Activated CD4-positive, alpha-beta T cell treated with anti-CD3 and anti-CD28 coated beads, Interleukin-2, amount 50 U/mL, for 4 hours (primary cell): ENCODE results near the gene YY1AP1.
"Not testable (repeated sequence)": the region's sequence is repeated elsewhere in the genome, so short reads cannot be mapped to it uniquely, and the experiment has no call there.

Experiments used
- DNase-seq, 2 experiments: peaks; one replicate each; pipeline ENCODE4 v3.0.0-alpha.2; 2020

The YY1AP1 gene

DNA sequence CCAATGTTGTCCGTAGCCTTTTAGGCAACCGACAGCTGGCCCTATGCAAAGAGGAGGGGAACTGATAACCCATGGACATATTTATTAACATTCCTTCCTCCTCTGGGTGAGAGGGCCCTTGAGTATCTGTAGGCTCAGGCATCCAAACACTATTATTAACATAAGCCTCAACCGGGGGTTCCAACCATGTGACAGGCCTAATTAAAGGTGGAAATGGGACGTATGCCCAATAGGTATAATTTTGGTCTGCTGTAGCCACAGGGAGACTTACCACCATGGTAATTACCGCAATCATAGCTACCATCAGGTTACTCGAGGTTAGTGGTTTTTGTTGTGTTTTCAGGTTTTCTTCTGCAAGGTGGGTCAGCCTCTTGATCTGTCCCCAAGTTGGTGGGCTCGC, 5.6 kb upstream of the YY1AP1 start:
- no peak for DNase-seq

DNA sequence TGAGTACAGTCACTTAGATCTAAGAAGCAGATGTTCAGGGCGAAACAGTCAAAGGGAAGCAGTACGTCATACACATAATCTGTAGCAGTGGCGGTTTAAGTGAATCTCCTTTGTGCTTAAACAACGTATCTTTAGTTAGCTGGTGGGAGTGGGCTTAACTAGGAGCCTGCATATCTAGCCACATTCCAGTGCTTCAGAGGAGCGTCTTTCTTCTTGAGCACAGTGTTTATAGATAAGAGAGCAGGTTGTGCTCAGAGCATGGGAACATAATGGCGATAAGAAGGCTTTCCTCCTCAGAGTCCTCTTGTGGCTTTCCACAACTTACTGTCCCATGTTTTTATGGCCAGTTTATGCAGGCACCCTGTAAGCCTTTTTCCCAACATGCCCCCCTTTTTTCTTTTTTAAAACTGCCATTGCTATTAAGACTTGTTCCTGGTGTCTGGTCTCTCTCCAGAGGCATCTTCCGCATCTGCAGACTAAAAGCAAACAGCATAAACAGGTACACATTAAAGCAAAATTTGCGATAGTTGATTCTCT, 3.5 kb upstream of the YY1AP1 start:
- DNase-seq = no peak

DNA sequence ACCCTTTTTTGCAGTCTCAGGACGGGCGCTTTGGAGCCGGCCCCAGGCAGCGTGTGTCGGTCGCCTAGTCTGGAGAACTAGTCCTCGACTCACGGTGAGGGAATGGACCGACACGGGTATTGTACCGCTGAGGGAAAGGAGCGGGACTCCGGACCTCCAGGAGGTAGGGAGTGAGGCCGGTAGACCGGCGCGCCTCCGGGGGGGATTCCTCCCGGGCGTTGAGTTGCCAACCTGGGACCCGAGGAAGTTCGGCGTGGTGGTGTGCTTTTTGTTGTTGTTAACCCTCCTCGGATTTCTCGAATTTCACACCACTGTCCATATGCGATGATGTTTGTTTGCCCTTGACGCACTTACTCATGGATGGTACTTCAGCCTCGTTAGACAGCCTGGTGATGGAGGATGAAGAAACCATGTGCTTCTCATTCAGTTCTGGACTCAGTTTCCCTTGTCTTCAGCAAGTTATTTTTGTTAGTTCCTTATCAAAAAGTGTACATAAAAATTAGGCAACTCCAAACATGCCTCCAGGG, 570 bp upstream of the YY1AP1 start, which contains the start of gene DAP3:
DAP3 (plus strand) TSS at position 11 of the 527 bp plus-strand sequence. CDS start 20,689 bp downstream, outside the sequence.
- not testable (repeated sequence) for DNase-seq

DNA sequence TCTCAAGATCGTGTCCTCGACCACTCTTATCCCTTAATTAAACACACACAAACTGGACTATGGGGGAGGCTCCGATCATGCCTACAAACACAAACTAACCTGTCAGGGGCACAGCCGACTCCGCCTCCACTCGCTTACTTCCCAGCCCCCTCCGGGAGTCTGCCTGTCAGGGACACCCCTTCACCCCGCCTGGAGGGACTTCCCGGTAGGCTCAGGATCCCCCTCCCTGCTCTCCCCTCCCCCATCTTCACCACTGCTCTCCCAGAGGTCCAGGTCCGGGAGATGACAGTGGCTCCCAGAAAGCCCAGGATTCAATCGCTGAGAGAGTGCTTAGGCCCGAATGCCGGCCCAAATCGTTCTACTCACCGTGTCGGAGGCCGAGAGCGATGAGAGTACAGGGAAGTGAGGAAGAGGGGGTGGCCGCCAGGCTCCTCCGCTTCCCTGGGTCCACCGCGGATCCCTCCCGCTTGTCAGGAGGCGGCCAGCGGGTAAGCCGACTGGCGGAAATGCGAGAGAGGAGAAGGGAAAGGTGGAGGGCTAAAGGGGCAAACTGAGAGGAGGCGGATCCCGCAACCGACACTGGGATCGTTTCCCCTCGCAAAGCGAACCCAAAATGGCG, 760 bp downstream of the YY1AP1 start:
- DNase-seq = not testable (repeated sequence)

DNA sequence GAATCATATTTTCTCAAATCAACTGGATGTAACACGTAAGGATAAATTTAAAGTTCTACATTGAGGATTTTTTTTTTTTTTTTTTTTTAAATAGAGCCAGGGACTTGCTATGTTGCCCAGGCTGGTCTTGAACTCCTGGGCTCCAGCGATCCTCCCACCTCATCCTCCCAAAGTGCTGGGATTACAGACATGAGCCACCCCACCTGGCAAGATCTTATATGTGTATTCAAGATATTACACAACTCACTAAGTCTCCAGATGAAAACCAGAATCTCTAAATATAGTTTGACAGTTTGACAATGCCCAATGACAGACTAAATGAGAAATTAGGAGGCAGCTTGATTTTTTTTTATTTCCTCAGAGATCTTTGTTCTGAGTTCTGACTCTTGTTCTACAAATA, 6.8 kb downstream of the YY1AP1 start:
- DNase-seq = no peak

DNA sequence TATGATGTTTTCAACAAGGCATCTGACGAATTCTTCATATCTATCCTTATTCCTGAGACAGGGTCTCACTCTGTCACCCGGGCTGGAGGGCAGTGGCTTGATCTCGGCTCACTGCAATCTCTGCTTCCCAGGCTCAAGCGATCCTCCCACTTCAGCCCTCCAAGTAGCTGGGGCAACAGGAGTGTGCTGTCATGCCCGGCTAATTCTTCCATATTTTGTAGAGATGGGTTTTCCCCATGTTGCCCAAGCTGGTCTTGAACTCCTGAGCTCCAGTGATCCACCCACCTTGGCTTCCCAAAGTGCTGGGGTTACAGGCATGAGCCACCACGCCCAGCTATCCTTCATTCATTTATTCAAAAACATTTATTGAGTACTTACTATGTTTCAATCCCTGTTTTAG, 8.0 kb downstream of the YY1AP1 start:
- no peak for DNase-seq

DNA sequence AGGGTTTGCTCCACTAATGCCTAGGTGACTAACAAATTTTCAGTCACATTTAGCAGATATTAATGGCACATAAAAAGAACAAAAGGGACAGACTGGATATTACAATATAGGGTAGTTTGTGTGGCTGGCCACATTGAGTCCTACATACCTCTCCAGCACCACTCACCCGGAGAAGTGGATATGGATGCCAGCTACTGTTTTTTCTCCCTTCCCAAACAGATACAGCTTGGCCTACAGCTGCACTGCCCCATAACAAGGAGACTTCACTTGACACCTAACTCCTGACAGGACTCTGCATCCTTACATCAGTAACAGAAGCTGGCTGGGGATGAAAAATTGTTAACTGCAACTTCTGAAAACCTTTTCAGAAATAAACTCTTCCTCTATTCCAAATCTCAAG, 9.6 kb downstream of the YY1AP1 start:
- DNase-seq = not testable (repeated sequence)

DNA sequence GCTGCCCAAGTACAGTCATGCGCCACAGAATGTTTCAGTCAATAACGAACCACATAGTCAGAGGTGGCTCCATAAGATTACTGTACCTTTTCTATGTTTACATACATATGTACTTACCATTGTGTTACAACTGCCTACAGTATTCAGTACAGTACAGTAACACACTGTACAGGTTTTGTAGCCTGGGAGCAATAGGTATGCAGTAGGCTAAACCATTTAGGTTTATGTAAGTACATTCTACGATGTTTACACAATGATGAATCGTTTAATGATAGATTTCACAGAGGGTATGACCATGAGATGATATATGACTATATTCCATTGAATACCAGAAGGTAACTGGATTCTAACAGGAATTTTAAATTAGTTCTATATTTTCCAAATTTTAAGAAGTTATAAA, 10.5 kb downstream of the YY1AP1 start:
- DNase-seq = no peak

DNA sequence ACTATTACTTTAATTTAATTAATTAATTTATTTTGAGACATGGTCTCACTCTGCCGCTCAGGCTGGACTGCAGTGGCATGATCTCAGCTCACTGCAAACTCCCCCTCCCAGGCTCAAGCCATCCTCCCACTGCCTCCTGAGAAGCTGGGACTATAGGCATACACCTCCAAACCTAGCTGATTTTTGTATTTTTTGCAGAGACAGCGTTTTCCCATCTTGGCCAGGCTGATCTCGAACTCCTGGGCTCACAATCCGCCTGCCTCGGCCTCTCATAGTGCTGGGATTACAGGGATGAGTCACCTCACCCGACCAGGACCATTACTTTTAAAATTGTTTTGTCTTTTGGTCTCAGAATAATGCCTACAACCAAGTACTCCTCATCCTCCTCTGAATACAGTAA, 15.6 kb downstream of the YY1AP1 start:
- DNase-seq = no peak

DNA sequence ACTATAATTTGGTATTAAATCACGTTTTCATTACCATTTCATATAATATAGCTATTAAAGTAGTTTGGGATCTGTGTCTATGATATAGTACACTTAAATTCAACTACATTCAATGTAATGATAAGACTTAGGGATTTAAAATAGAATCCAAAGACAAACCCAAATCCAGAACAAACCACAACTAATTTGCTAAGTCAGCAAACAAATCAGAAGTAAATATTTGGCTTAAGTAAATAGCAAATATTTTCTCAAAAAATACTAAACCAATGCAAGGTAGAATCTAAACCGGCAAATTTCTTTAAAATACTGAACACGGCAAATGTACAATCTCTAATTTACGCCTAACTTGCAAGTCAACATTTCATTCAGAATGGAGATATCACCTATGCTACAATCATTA, 16.8 kb downstream of the YY1AP1 start:
- DNase-seq = no peak

DNA sequence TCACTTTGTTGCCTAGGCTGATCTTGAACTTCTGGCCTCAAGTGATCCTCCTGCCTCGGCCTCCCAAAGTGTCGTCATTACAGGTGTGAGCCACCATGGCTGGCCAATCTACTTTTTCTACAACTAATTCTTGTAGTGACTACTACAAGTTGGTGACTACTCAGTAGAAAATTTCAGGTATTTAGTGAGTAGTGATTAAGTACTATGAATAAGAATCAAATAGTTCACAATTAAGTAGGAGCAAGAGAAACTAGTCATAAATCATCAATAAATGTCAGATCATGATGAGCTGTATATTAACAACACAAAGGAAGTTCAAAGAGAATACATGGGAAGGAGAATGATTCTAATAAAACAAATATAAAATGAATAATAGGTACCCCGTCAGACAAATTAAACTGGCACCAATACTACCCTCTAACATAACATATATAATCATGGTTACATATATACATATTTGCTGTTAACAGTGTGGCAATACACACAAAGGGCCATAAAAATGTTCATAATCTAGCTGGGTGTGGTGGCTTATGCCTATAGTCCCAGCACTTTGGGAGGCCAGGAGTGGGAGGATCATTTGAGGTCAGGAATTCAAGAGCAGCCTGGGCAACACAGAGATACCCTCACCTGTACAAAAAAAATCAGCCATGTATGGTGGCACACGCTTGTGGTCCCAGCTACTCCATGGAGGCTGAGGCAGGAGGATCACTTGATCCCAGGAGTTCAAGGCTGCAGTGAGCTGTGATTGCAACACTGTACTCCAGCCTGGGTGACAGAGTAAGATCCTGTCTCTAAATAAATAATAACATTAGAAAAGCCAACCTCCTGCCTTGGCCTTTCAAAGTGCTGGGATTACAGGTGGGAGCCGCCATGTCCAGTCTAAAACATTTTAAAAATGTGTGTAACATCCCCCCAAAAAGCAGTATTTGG, 19.1 kb downstream of the YY1AP1 start:
- DNase-seq = no peak

DNA sequence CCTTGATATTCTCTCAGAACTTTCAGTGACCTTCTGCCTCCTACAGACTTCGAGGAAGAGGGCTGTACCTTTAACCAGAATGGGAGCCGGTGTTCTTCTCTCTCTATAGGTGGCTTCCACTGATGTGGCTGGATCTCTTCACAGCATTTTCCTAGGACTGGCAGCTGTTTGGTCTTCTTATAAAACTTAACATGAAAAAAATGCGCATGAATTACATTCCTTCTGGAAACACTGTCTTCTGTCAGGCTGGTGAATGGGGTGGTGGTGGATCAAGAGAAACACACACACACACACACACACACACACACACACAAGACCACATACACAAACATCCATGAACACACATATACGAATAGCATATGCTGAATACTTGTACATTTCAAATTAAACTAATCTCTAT, 27.3 kb downstream of the YY1AP1 start:
- not testable (repeated sequence) for DNase-seq

DNA sequence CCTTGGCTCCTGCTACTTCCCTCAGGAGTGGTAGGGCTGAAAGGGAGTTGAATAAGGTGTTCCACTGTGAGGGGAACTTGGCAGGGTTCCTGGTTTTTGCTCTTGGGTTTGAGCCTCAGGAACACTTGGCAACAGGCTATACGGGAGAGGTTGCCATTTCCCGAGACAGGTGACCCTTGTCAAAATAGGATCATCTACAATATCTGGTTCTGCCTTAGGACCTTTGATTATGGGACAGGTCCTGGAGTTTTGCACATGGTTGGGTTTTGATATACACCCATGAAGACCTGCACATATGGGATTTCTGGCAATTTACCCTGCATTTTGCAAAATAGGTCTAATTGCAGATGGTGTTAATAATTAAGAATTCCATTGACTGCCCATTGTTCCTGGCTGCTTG, 31.1 kb downstream of the YY1AP1 start:
- no peak for DNase-seq

DNA sequence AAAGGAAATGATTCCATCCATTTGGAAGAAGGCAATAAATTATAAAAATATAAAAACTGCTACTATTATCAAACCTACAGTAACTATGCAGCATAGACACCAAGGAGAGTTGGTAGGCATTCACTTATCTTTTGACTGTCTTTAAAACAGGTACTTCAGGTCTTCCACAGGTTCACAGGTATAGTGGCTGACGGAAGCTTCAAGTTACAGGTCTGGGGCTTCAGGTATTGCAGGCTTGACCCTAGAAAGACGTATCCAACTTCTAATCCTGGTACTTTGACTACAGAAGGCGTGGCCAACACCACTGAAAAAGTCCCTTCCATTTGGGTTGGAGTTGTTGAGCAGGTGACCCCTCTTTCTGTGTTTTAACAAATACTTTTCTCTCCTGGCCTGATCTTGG, 35.6 kb downstream of the YY1AP1 start:
- DNase-seq = no peak

DNA sequence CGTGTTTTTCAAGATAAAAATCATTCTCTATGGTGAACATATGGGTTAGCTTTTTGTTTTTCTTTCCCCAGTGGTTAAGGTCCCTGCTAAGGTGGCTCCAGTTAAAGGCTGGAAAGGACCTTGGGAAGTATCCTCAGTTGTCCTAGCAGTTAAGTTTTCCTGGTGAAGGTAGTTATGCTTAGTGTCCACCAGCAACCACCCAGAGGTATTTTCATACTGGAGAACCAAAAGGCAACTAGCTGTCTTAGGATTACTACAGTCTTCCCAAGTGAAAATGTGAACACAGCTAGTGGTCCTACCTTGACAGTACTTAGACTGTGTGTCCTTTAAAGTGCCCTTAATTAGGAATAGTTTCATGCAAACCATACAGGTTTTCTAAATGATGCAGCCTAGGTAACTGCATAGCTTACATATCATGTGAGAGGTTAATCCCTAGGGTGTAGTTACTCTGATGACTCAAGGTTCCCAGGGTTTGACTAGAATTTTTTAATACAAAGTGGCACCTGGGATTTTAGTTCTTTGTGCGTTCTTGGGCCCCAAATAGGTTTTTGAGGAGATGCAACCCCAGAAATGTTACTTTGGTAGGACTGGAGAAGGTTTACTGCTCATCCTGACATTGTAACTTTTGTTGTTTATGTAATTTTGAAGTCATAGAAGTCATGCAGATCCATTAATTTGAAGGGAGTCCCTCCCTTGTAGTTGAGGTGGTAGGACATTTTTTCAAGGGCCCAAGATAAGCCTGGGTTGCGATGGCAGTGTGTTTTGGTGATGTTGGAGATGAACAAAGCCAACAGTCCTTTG, 36.5 kb downstream of the YY1AP1 start:
- no peak for DNase-seq

DNA sequence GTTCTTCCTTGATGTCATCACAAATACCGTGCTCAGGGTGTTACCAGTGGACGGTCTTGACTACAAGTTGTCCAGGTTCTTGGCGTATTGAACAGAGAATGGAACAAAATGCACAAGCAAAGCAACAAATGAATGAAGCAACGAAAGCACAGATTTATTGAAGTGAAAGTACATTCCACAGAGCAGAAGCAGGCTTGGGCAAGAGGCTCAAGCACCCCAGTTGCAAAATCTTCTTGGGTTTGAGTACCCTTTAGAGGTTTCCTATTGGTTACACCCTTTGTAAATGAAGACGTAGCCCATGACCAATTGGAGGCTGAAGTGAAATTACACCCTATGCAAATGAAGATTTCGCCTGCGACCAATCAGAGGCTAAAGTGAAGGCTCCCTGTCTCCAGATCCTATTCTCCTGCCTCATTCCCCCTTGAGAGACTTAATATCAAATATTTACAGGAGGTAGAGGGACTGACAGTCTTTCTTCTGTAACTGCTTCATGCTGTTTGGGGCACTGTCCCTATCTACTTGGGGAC, 38.3 kb downstream of the YY1AP1 start:
- no peak for DNase-seq

DNA sequence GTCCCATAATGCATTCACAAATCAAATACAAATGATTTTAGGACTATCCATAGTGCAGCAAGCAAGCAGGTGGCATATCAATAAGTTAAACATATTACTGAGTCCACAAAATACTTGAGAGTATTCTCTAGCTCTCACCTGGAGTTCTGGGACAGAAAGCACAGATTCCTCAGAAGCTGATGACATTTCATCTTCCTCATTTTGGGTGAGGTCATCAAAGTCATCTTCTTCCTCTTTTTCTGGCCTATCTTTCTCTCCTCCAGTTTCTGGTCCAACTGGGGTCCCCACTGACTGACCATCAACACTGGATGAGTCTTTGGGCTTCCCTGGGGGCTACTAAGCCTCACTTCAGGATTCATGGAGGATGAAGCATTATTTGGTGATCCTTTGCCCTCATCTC, 38.9 kb downstream of the YY1AP1 start:
- no peak for DNase-seq

DNA sequence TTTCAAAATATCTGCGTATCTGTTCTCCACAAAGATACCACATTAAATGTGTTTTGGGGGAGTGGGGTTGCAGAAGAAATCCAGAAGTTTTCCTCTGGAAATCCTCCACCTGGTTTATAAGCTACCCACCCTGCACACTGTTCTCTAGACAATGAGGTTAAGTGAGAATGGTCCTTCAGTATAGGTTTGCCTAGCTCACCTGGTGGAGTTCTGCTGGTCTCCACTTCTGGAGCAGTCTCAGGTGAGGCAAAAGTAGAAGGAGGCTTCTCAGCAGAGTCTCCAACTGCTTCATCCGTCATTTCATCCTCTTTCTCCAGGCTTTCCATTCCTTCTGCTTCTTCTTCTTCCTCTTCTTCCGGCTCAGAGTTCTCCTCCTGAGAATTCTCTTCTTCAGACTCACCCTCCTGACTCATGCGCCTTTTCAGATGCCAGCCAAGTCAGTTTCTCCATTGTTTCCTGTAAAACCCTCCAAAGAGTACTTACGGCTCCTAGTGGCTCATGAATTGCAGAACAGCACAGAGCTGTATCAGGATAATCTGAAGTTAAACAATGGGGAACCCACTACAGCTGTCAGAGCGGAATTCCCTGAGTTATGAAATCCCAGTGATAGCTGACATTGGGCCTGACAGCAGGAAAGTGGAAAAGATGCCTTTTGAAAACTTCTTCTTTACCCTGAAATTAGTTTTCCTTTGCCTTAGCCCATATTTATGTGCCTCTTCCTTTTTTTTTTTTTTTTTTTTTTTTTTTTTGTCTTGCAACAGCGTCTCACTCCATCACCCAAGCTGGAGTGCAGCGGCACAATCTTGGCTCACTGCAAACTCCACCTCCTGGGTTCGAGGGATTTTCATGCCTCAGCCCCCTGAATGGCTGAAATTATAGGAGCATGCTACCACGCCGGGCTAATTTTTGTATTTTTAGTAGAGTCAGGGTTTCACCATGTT, 40.1 kb downstream of the YY1AP1 start:
- no peak for DNase-seq

DNA sequence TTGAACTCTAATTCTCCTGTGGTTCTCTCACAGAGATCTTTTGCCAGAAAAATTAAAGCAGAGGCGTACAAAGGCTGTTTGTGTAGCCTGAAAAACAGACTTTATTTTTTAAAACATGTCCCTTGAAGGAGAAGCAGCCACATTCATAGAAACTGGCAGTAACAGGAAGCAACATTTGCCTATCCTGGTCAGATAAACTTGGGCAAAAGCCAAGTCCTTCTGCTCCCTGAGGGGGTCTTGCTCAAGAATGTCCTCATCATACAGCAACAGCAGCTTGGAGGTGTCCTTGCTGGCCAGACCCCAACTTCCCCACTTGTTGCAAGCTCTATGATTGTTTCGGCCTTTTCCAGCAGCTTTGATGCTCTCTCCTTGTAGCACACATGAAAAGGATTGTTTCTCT, 42.3 kb downstream of the YY1AP1 start:
- DNase-seq = no peak

DNA sequence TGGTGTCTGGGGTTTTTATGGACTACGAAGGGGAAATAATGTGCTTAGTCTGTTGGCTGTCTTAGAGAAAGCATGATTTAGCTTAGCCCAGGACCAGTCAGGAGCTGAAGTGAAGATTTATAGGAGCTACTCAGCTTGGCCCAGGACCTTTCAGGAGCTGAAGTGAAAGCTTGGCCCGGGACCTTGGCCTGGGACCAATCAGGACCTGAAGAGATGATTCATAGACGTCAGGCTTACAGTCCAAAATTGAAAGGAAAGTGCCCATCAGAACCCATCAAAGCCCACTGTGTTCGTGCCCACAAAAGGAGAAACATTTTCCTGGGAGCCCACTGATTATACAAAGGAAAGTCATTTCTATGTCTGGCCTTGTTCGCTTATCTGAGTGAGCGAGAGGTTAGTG, 42.9 kb downstream of the YY1AP1 start:
- DNase-seq = no peak

DNA sequence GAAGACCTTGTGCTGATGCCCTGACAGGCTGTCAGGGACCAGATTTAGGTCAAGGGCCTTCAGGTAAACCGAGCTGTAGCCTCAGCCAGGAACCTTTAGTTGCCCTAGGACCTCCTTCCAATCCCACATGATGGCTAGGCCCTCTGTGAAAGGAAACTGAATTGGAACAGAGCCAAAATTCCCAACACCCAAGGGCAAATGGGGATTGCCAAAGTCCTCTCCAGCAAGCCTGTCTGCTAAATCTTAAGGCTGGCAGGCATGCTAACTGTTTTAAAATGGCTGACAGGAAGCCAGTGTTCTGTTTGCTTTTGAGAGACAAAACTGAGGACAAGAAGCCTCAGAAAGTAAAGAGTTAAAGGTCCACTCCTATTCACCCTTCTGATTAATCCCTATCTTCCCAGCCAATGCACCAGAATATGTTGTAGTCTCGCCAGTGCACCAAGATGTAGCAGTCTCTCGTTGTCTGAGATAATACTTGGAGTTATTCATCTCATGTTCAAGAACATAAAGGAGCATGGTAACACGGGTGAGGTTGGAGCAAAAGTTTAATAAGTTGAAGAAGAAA, 43.5 kb downstream of the YY1AP1 start:
- no peak for DNase-seq
